Liver (tissue), 9 donors: Measurements from ENCODE around the gene KCNN1. TPM values are rescaled to one million over a fixed set of nuclear protein-coding genes. Genes with fewer than 3 reads are reported as not detected.
"Not testable (repeated sequence)": the region's sequence is repeated elsewhere in the genome, so short reads cannot be mapped to it uniquely, and the experiment has no call there.

Experiments
- DNase-seq: peaks from one replicate; pipeline ENCODE4 v3.0.0-alpha.2; 2017; ENCODE audit warnings: low spot score
- H3K27ac ChIP-seq, 2 donors: one replicate each; pipeline ENCODE4 v1.7.0; 2013; ENCODE audit warnings: inconsistent platforms in 2 of 2, low read length in 2 of 2, control low read depth in 1 of 2, low read depth in 1 of 2, mild to moderate bottlenecking in 1 of 2
- H3K27me3 ChIP-seq, 4 donors: one replicate each; pipeline versions ENCODE4 v1.6.1 to v1.7.0; 2013; ENCODE audit warnings: low read length in 3 of 4, inconsistent platforms in 1 of 4, mild to moderate bottlenecking in 1 of 4, moderate library complexity in 1 of 4; ENCODE audit not compliant: control insufficient read depth in 4 of 4, insufficient read depth in 4 of 4
- H3K36me3 ChIP-seq, 4 donors: one replicate each; pipeline versions ENCODE4 v1.6.1 to v1.7.0; 2013; ENCODE audit warnings: low read length in 3 of 4, mild to moderate bottlenecking in 3 of 4, low read depth in 1 of 4, moderate library complexity in 1 of 4; ENCODE audit not compliant: control insufficient read depth in 4 of 4, insufficient read depth in 3 of 4
- H3K4me1 ChIP-seq, 4 donors: one replicate each; pipeline versions ENCODE4 v1.6.1 to v1.7.0; 2013; ENCODE audit warnings: low read length in 3 of 4, mild to moderate bottlenecking in 3 of 4, moderate library complexity in 1 of 4; ENCODE audit not compliant: control insufficient read depth in 4 of 4, insufficient read depth in 4 of 4
- H3K4me3 ChIP-seq, 3 donors: one replicate each; pipeline versions ENCODE4 v1.6.1 to v1.7.0; 2013; ENCODE audit warnings: low read length in 3 of 3, control low read depth in 1 of 3, low read depth in 1 of 3, mild to moderate bottlenecking in 1 of 3
- H3K9ac ChIP-seq, 2 donors: one replicate each; pipeline ENCODE4 v1.7.0; 2013; ENCODE audit warnings: low read length in 2 of 2, mild to moderate bottlenecking in 2 of 2, moderate library complexity in 2 of 2, control low read depth in 1 of 2, low read depth in 1 of 2
- H3K9me3 ChIP-seq, 4 donors: one replicate each; pipeline versions ENCODE4 v1.6.1 to v1.7.0; 2013; ENCODE audit warnings: low read length in 3 of 4; ENCODE audit not compliant: control insufficient read depth in 4 of 4
- FOXA1 ChIP-seq: IDR thresholded peaks from 2 replicates; pipeline ENCODE4 v1.6.1; 2016; ENCODE audit warnings: antibody characterized with exemption
- GABPA ChIP-seq, 2 donors: IDR thresholded peaks in 1 of 2; conservative IDR thresholded peaks in 1 of 2; 2 replicates each; pipeline ENCODE4 v1.6.1; 2016; ENCODE audit warnings: antibody characterized with exemption in 2 of 2, mild to moderate bottlenecking in 1 of 2, moderate library complexity in 1 of 2
- HNF4A ChIP-seq, 2 donors: conservative IDR thresholded peaks; 2 replicates each; pipeline ENCODE4 v1.6.1; 2016; ENCODE audit warnings: antibody characterized with exemption in 2 of 2, mild to moderate bottlenecking in 2 of 2
- HNF4G ChIP-seq: IDR thresholded peaks from 2 replicates; pipeline ENCODE4 v1.6.1; 2016; ENCODE audit warnings: antibody characterized with exemption
- JUND ChIP-seq, 2 donors: IDR thresholded peaks; 2 replicates each; pipeline ENCODE4 v1.6.1; 2016; ENCODE audit warnings: antibody characterized with exemption in 2 of 2
- NR2F2 ChIP-seq: IDR thresholded peaks from 2 replicates; pipeline ENCODE4 v1.6.1; 2016; ENCODE audit warnings: antibody characterized with exemption
- RXRA ChIP-seq, 2 donors: IDR thresholded peaks; 2 replicates each; pipeline ENCODE4 v1.6.1; 2017 to 2018; ENCODE audit warnings: antibody characterized with exemption in 2 of 2, mild to moderate bottlenecking in 1 of 2
- TAF1 ChIP-seq: conservative IDR thresholded peaks from 2 replicates; pipeline ENCODE4 v1.6.1; 2016; ENCODE audit warnings: antibody characterized with exemption, mild to moderate bottlenecking
- YY1 ChIP-seq: IDR thresholded peaks from 2 replicates; pipeline ENCODE4 v1.6.1; 2016; ENCODE audit warnings: antibody characterized with exemption, mild to moderate bottlenecking
- WGBS: extraction: QIAGEN DNeasy Blood & Tissue Kit; methylation state at CpG from one replicate; pipeline ENCODE4 v1.1.7; 2013; 5-methylcytosine and 5-hydroxymethylcytosine counted together
- polyA plus RNA-seq, 2 donors: library from polyadenylated mRNA; stranded (reverse) in 1 of 2; unstranded in 1 of 2; fragments of 200-250 nt in 1 of 2; fragments of >200 nt in 1 of 2; fragmentation: Nextera tagmentation in 1 of 2; extraction: Ambion mirVana in 1 of 2; gene quantifications; one replicate each; pipeline versions ENCODE4 v1.2.1 to v1.2.3, GENCODE V29; 2013 to 2015
- total RNA-seq, 2 donors: library from RNA; depleted of rRNA; stranded (reverse); fragments of >200 nt; gene quantifications; one replicate each; pipeline ENCODE4 v1.2.3, GENCODE V29; 2014
- TF ChIP-seq, protein P1 (sequence below): fragments of 150-350 bp; IDR thresholded peaks from 2 replicates; pipeline ENCODE4 v1.5.1; 2017; ENCODE audit warnings: improper control_type of control experiment, low read depth, low read length; ENCODE audit not compliant: missing input control
- TF ChIP-seq, protein P2 (sequence below): IDR thresholded peaks from 2 replicates; pipeline ENCODE4 v1.6.1; 2016; ENCODE audit warnings: antibody characterized with exemption
- TF ChIP-seq, protein P3 (sequence below): IDR thresholded peaks from 2 replicates; pipeline ENCODE4 v1.6.1; 2016; ENCODE audit warnings: antibody characterized with exemption, mild to moderate bottlenecking
- donor health status: healthy.
- donor health status: healthy.
- donor health status: healthy.
- donor health status: healthy.
- donor health status: healthy.

Gene KCNN1
- total RNA-seq (under 1 TPM; 0.05 to 0.08 TPM), polyA plus RNA-seq (under 1 TPM in 1 of 2 donors, not detected in 1; 0.05 TPM)

DNA sequence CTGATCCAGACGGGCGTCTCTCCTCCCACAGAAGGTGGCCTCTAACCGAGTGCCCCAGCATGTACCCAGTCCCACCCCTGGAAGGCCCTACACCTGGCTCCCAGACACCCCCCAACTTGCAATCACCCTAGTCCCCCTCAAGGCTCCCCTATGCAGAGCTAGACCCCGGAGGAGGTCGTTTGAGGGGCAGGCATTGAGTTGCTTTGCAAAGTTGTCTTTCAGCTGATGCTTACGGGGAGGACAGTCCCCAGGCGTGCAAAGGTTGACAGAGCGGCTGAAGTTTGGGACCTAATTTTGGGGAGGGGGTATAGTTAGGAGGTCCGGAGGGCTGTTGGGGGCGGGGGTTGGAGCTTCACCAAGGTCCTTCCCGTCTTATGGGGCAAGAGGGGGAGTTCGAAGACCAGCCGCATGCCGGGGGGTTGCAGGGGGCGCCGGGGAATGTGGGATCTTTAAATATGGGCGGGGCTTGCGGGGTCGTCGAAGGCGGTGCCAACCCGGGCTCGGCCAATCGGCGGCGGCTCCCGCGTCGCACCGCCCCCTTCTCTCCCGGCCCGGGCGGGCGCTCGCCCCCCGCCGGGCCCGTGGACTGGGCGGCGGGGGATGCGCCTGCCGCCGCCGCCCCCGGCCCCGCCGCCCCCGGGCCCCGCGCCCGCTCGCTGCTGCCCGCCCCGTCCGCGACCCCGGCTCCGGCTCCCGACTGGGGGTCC lies at the start of gene KCNN1:
TSS of gene KCNN1 (plus strand) at position 558 of the 707 bp plus-strand sequence. CDS start 6,782 bp downstream, outside the sequence.
- no peak within 1 kb of the TSS for H3K27ac ChIP-seq
- TF ChIP-seq, protein P1, sequence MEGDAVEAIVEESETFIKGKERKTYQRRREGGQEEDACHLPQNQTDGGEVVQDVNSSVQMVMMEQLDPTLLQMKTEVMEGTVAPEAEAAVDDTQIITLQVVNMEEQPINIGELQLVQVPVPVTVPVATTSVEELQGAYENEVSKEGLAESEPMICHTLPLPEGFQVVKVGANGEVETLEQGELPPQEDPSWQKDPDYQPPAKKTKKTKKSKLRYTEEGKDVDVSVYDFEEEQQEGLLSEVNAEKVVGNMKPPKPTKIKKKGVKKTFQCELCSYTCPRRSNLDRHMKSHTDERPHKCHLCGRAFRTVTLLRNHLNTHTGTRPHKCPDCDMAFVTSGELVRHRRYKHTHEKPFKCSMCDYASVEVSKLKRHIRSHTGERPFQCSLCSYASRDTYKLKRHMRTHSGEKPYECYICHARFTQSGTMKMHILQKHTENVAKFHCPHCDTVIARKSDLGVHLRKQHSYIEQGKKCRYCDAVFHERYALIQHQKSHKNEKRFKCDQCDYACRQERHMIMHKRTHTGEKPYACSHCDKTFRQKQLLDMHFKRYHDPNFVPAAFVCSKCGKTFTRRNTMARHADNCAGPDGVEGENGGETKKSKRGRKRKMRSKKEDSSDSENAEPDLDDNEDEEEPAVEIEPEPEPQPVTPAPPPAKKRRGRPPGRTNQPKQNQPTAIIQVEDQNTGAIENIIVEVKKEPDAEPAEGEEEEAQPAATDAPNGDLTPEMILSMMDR = no peak
- TF ChIP-seq FOXA1 (no peak), HNF4G (no peak), NR2F2 (no peak), YY1 (no peak), HNF4A (conservative IDR thresholded peaks at IDR 0.05) (no peak), RXRA (IDR thresholded peaks at IDR 0.05) (no peak), TAF1 (no peak), JUND (IDR thresholded peaks at IDR 0.05) (no peak), GABPA (IDR thresholded peaks at IDR 0.05 in 1 of 2, conservative IDR thresholded peaks at IDR 0.05 in 1 of 2) (no peak)
- TF ChIP-seq, protein P2, sequence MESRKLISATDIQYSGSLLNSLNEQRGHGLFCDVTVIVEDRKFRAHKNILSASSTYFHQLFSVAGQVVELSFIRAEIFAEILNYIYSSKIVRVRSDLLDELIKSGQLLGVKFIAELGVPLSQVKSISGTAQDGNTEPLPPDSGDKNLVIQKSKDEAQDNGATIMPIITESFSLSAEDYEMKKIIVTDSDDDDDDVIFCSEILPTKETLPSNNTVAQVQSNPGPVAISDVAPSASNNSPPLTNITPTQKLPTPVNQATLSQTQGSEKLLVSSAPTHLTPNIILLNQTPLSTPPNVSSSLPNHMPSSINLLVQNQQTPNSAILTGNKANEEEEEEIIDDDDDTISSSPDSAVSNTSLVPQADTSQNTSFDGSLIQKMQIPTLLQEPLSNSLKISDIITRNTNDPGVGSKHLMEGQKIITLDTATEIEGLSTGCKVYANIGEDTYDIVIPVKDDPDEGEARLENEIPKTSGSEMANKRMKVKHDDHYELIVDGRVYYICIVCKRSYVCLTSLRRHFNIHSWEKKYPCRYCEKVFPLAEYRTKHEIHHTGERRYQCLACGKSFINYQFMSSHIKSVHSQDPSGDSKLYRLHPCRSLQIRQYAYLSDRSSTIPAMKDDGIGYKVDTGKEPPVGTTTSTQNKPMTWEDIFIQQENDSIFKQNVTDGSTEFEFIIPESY = no peak
- TF ChIP-seq, protein P3, sequence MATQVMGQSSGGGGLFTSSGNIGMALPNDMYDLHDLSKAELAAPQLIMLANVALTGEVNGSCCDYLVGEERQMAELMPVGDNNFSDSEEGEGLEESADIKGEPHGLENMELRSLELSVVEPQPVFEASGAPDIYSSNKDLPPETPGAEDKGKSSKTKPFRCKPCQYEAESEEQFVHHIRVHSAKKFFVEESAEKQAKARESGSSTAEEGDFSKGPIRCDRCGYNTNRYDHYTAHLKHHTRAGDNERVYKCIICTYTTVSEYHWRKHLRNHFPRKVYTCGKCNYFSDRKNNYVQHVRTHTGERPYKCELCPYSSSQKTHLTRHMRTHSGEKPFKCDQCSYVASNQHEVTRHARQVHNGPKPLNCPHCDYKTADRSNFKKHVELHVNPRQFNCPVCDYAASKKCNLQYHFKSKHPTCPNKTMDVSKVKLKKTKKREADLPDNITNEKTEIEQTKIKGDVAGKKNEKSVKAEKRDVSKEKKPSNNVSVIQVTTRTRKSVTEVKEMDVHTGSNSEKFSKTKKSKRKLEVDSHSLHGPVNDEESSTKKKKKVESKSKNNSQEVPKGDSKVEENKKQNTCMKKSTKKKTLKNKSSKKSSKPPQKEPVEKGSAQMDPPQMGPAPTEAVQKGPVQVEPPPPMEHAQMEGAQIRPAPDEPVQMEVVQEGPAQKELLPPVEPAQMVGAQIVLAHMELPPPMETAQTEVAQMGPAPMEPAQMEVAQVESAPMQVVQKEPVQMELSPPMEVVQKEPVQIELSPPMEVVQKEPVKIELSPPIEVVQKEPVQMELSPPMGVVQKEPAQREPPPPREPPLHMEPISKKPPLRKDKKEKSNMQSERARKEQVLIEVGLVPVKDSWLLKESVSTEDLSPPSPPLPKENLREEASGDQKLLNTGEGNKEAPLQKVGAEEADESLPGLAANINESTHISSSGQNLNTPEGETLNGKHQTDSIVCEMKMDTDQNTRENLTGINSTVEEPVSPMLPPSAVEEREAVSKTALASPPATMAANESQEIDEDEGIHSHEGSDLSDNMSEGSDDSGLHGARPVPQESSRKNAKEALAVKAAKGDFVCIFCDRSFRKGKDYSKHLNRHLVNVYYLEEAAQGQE = no peak
- no peak for DNase-seq
- no peak within 1 kb of the TSS for H3K9ac ChIP-seq
- no peaks in the 10 kb centered on the region for H3K9me3 ChIP-seq
- WGBS = 8% methylated on average over 59 of the region's 59 CpGs
- no peak within 1 kb of the TSS for H3K4me3 ChIP-seq
- peaks cover 0 to 4% (median 3%) of the 10 kb centered on the region in 4 donors for H3K27me3 ChIP-seq
- no peaks in the 10 kb centered on the region for H3K36me3 ChIP-seq
- peaks cover 0 to 3% (median 0%) of the 10 kb centered on the region in 4 donors for H3K4me1 ChIP-seq

DNA sequence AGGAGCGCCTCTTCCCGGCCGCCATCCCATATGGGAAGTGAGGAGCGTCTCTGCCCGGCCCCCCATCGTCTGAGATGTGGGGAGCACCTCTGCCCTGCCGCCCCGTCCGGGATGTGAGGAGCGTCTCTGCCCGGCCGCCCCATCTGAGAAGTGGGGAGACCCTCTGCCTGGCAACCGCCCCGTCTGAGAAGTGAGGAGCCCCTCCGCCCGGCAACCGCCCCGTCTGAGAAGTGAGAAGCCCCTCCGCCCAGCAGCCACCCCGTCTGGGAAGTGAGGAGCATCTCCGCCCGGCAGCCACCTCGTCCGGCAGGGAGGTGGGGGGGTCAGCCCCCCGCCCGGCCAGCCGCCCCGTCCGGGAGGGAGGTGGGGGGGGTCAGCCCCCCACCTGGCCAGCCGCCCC lies 48.8 kb upstream of the KCNN1 start:
- not testable (repeated sequence) for H3K4me3 ChIP-seq, H3K27ac ChIP-seq, H3K27me3 ChIP-seq, H3K36me3 ChIP-seq, H3K4me1 ChIP-seq, DNase-seq, H3K9me3 ChIP-seq, H3K9ac ChIP-seq
- 90% methylated on average over 29 of the region's 30 CpGs for WGBS

DNA sequence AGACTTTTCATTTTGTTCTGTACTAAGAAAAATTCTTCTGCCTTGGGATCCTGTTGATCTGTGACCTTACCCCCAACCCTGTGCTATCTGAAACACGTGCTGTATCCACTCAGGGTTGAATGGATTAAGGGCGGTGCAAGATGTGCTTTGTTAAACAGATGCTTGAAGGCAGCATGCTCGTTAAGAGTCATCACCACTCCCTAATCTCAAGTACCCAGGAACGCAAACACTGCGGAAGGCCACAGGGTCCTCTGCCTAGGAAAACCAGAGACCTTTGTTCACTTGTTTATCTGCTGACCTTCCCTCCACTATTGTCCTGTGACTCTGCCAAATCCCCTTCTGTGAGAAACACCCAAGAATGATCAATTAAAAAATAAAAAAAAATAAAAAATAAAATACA lies 47.8 kb upstream of the KCNN1 start:
- H3K27me3 ChIP-seq, H3K36me3 ChIP-seq, H3K4me1 ChIP-seq, H3K4me3 ChIP-seq, H3K27ac ChIP-seq, H3K9ac ChIP-seq, DNase-seq, H3K9me3 ChIP-seq: not testable (repeated sequence)
- WGBS = 38% methylated on average over 5 of the region's 5 CpGs
